Body of pancreas (tissue), 4 donors: ENCODE data around the gene RFX8. TPM values are rescaled to one million over a fixed set of nuclear protein-coding genes. Genes with fewer than 3 reads are reported as not detected.

ENCODE experiments used
- ATAC-seq: fragments of 150-250 bp; one replicate; pipeline ENCODE4 v1.9.1; 2016
- DNase-seq, 4 donors: peaks; one replicate each; pipeline ENCODE4 v3.0.0-alpha.2; 2019
- H3K27ac ChIP-seq, 4 donors: fragments of 200-600 bp; sonication (generic); 1 replicate in 3 of 4; 2 replicates in 1 of 4; pipeline versions ENCODE4 v1.5.1 to v1.6.1; 2016 to 2019; ENCODE audit warnings: mild to moderate bottlenecking in 1 of 4, mixed read lengths in 1 of 4, moderate library complexity in 1 of 4
- H3K27me3 ChIP-seq, 2 donors: fragments of 200-600 bp; sonication (generic); one replicate each; pipeline ENCODE4 v1.6.0; 2016; ENCODE audit warnings: mild to moderate bottlenecking in 1 of 2
- H3K36me3 ChIP-seq, 2 donors: fragments of 200-600 bp; sonication (generic); replicated peaks in 1 of 2; 2 replicates each; pipeline ENCODE4 v1.5.1; 2016; ENCODE audit warnings: low read depth in 2 of 2; ENCODE audit not compliant: insufficient read depth in 1 of 2
- H3K4me1 ChIP-seq: fragments of 200-600 bp; sonication (generic); one replicate; pipeline ENCODE4 v1.6.0; 2016
- H3K4me3 ChIP-seq, 2 donors: fragments of 200-600 bp; sonication (generic); 1 replicate in 1 of 2; 2 replicates in 1 of 2; pipeline ENCODE4 v1.5.1; 2016 to 2019
- H3K9me3 ChIP-seq, 3 donors: fragments of 200-600 bp; sonication (generic); 1 replicate in 2 of 3; 2 replicates in 1 of 3; pipeline ENCODE4 v1.5.1; 2016
- POLR2A ChIP-seq, 3 donors: fragments of 450-650 bp; IDR thresholded peaks; one replicate each; pipeline ENCODE4 v1.6.1; 2016; ENCODE audit warnings: antibody characterized with exemption in 3 of 3, mild to moderate bottlenecking in 2 of 3
- WGBS, 2 donors: methylation state at CpG; one replicate each; pipeline ENCODE4 v1.1.5; 2017; 5-methylcytosine and 5-hydroxymethylcytosine counted together
- intact Hi-C: fragments of 100-400 bp; cut with DNase I; formaldehyde crosslinking; loops from one replicate; pipeline ENCODE4 v1.15.1; 2023
- total RNA-seq, 2 donors: library from RNA; depleted of rRNA; stranded (reverse); fragments of >200 nt; gene quantifications; one replicate each; pipeline ENCODE4 v1.1.0, GENCODE V29; 2016
- TF ChIP-seq, protein P1 (sequence below), 7 experiments: fragments of 450-650 bp in 4 of 7; fragments of 200-600 bp in 3 of 7; sonication (generic) in 3 of 7; IDR thresholded peaks; one replicate each; pipeline ENCODE4 v1.5.1; 2016 to 2019; ENCODE audit warnings: antibody characterized with exemption in 7 of 7

Gene RFX8
- total RNA-seq, 2 donors from 2014 or later: not detected

DNA sequence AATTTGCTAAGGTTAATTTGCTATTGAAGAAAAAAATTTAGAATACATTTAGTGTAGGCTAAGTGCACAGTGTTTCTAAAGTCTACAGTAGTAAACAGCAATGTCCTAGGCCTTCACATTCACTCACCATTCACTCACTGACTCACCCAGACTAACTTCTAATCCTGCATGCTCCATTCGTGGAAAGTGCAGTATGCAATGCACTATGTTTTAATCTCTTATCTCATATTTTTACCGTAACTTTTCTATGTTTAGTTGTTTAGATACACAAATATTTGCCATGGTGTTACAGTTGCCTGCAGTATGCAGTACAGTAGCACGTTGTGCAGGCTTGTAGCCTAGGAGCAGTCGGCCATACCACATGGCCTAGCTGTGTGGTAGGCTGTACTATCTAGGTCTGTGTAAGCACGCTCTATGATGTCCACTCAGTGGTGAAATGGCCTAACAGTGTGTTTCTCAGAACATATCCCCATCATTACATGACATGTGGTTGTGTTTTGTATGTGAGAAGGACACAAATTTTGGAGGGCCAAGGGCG lies 18.1 kb upstream of the RFX8 start:
- DNase-seq: no peak
- no peak for ATAC-seq
- H3K27me3 ChIP-seq: no peaks in the 10 kb centered on the region
- no peaks in the 10 kb centered on the region for H3K9me3 ChIP-seq
- WGBS, 2 donors: 73 to 80% methylated on average over 6 of the region's 6 CpGs
- intact Hi-C loops: no loop called here
- no peak overlapping the region for H3K27ac ChIP-seq
- no peaks in the 10 kb centered on the region for H3K36me3 ChIP-seq
- no peak overlapping the region for H3K4me3 ChIP-seq
- TF ChIP-seq, protein P1, sequence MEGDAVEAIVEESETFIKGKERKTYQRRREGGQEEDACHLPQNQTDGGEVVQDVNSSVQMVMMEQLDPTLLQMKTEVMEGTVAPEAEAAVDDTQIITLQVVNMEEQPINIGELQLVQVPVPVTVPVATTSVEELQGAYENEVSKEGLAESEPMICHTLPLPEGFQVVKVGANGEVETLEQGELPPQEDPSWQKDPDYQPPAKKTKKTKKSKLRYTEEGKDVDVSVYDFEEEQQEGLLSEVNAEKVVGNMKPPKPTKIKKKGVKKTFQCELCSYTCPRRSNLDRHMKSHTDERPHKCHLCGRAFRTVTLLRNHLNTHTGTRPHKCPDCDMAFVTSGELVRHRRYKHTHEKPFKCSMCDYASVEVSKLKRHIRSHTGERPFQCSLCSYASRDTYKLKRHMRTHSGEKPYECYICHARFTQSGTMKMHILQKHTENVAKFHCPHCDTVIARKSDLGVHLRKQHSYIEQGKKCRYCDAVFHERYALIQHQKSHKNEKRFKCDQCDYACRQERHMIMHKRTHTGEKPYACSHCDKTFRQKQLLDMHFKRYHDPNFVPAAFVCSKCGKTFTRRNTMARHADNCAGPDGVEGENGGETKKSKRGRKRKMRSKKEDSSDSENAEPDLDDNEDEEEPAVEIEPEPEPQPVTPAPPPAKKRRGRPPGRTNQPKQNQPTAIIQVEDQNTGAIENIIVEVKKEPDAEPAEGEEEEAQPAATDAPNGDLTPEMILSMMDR (IDR thresholded peaks at IDR 0.05): no peak
- TF ChIP-seq POLR2A (IDR thresholded peaks at IDR 0.05): no peak
- no peaks in the 10 kb centered on the region for H3K4me1 ChIP-seq

DNA sequence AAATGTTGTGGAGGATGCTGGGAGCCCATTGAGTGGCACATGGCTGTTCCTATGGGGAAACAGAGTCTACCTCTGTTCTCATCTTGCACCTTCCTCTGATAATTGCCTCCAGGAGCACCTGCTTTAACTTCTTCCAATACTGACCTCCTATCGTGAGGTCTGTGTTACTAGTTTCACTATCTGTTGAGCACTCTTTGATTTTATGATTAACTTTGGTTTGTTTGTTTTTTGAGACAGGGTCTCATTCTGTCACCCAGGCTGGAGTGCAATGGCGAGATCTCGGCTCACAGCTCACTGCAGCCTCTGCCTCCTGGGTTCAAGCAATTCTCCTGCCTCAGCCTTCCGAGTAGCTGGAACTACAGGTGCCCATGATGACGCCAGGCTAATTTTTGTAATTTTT lies 12.1 kb upstream of the RFX8 start:
- WGBS, 2 donors: 42 to 46% methylated on average over 5 of the region's 5 CpGs
- no peaks in the 10 kb centered on the region for H3K4me1 ChIP-seq
- H3K36me3 ChIP-seq: no peaks in the 10 kb centered on the region
- H3K27ac ChIP-seq: no peak overlapping the region
- no peak for ATAC-seq
- TF ChIP-seq, protein P1 (IDR thresholded peaks at IDR 0.05): no peak
- no peak for TF ChIP-seq POLR2A (IDR thresholded peaks at IDR 0.05)
- DNase-seq: no peak
- no peaks in the 10 kb centered on the region for H3K9me3 ChIP-seq
- no peaks in the 10 kb centered on the region for H3K27me3 ChIP-seq
- no peak overlapping the region for H3K4me3 ChIP-seq
- intact Hi-C loops: no loop called here

DNA sequence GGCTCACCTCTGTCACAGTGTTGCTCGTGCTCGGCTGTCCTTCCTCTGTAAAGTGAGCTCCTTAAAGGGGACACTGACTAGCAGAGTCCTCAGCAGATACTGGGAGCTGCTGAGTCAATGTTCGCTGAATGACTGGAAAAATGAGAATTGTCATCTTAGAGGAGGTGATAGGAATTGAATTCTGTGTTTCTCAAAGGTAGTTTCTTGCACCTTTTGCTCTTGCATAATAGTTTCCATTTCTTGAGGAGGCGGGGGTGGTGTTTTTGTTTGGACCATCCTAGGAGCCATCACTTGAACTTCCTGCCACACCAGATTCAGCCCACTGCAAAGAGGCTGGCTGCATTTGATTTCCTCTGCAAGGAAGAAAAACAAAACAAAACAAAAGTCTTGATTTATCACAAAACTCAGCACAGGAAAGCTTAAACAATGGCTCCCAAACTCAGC lies 11.4 kb upstream of the RFX8 start:
- Histone ChIP-seq H3K4me1 (no peaks in the 10 kb centered on the region), H3K27ac (no peak overlapping the region), H3K9me3 (no peaks in the 10 kb centered on the region), H3K27me3 (no peaks in the 10 kb centered on the region), H3K36me3 (no peaks in the 10 kb centered on the region), H3K4me3 (no peak overlapping the region)
- intact Hi-C loops: no loop called here
- no peak for TF ChIP-seq POLR2A (IDR thresholded peaks at IDR 0.05)
- TF ChIP-seq, protein P1 (IDR thresholded peaks at IDR 0.05): no peak
- WGBS, 2 donors: 65 to 67% methylated on average over 3 to 4 of the region's 4 CpGs
- DNase-seq: no peak
- ATAC-seq: no peak

DNA sequence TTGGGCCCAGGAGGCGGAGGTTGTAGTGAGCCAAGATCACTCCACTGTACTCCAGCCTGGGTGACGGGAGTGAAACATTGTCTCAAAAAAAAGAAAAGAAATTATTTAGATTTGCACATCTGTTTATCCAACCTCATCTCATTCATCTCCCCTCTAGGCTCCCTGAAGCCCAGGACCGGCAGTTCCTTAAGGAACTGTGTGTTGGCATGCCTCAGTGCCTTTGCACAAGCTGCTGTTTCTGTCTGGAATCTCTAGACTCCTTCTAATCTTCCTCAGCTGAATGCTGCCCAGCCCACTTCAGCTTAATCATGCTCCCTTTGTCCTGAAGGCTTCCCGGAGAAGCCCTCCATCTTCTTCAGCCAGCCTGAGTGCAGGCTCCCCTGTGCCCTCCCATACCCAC lies 10.9 kb upstream of the RFX8 start:
- 85 to 86% methylated on average over 4 of the region's 4 CpGs for WGBS, 2 donors
- H3K4me1 ChIP-seq: no peaks in the 10 kb centered on the region
- no peak for DNase-seq
- TF ChIP-seq POLR2A (IDR thresholded peaks at IDR 0.05): no peak
- TF ChIP-seq, protein P1 (IDR thresholded peaks at IDR 0.05): no peak
- no peaks in the 10 kb centered on the region for H3K27me3 ChIP-seq
- intact Hi-C loops: no loop called here
- no peaks in the 10 kb centered on the region for H3K9me3 ChIP-seq
- ATAC-seq: no peak
- H3K27ac ChIP-seq: no peak overlapping the region
- no peaks in the 10 kb centered on the region for H3K36me3 ChIP-seq
- no peak overlapping the region for H3K4me3 ChIP-seq

DNA sequence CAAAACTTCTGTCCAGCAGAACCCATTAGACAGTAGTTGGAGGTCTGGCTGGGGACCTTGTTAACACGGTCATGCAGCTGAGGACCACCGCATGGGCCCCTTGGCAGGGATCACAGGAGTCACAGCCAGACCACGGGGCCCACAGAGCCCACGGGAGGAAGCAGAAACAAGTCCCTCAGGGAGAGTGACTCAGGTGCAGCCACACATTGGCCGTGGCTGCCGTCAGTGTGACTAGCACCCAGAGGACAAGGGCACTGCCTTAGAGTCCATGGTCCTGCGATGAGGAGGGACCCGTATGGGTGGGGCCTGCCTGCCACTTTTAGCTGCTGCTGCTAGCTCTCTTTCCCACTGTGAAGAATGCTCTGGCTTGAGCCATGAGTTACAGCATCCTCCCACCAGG lies 5.9 kb upstream of the RFX8 start:
- no peak overlapping the region for H3K27ac ChIP-seq
- DNase-seq: no peak
- no peaks in the 10 kb centered on the region for H3K36me3 ChIP-seq
- WGBS, 2 donors: 85 to 94% methylated on average over 6 to 8 of the region's 8 CpGs
- ATAC-seq: no peak
- TF ChIP-seq, protein P1 (IDR thresholded peaks at IDR 0.05): no peak
- TF ChIP-seq POLR2A (IDR thresholded peaks at IDR 0.05): no peak
- no peaks in the 10 kb centered on the region for H3K27me3 ChIP-seq
- H3K9me3 ChIP-seq: no peaks in the 10 kb centered on the region
- no peaks in the 10 kb centered on the region for H3K4me1 ChIP-seq
- intact Hi-C loops: no loop called here
- no peak overlapping the region for H3K4me3 ChIP-seq
